HG03575 (cell line): ENCODE data around the gene RESF1.

Experiments used
- ATAC-seq: cut with Tn5 transposase; IDR thresholded peaks from one replicate; pipeline ENCODE4 v1.9.1; 2021; ENCODE audit not compliant: unreplicated experiment, insufficient number of reproducible peaks, low FRiP score; ENCODE audit errors: extremely low read depth

The RESF1 gene

GRCh38 chr12:32000373-32001005, 41.3 kb downstream of the RESF1 start:
- ATAC-seq: no peak

DNA sequence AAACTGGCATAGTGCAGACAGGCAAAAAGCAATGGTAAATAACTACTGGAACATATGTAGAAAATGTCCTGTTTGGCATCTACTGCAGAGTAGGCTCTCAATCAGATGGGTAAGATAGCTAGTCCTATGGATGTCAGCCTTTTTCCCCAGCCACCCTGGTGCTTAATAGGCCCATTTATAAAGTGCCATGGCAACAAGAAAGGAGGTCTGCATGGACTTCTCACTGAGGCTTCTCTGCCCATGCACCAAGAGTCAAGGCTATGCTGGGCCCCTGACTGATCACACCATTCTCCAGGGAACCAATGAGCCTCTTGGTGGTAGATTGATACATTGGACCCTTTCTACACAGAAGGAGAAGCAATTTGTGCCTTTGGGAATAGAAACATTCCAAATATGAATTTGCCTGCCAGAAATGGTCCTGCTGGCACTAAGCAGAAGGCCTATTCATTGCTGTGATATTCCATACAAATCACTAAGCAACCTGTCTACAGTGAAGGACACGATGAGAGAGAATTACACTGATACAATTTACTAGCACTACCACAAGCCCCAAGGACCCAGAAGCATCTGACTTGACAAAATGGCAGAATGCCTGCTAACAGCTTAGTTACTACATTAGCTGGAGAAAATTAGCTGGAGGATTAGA, 43.8 kb downstream of the RESF1 start:
- ATAC-seq: no peak

DNA sequence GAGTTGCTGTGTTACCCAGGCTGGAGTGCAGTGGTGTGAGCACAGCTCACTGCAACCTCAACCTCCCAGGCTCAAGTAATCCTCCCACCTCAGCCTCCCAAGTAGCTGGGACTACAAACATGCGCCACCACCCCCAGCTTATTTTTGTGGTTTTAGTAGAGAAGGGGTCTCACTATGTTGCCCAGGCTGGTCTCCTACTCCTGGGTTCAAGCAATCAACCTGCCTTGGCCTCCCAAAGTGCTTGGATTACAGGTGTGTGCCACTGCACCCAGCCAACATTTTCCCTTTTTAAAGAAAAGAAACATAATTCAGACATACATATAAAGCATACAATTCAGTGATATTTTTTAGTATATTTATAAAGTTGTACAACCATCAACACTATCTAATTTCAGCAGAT, 44.4 kb downstream of the RESF1 start:
- no peak for ATAC-seq

GRCh38 chr12:32005496-32006125, 46.4 kb downstream of the RESF1 start:
- ATAC-seq: no peak
